ENCODE data around the gene EYS. TPM values are rescaled to one million over a fixed set of nuclear protein-coding genes. Genes with fewer than 3 reads are reported as not detected.

Gene EYS
- total and polyA plus RNA-seq, 2 of the 8 experiments (the other 6 are each of a cell fraction or from before 2014, with no cell fraction given), result 0.05 to 0.13 TPM

DNA sequence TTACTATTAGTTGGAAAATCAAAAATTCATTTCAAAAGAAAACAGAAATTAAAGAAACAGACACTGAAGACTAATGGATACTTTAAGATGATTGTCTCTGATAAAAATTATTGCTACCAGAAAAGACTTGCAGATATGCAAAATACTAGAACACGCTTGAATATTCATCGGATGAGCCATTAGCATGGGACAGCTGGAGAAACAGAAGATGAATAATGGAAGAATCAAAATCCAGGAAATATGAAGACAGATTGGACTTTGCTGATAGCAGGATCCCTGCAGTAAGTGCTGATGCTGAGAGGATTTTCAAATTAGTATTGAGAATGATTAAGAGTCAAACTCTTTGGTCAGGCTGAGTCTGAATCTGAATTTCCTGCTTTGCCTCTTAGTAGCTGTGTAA lies 169.4 kb downstream of the EYS start (continued):
- TF ChIP-seq, protein P1, sequence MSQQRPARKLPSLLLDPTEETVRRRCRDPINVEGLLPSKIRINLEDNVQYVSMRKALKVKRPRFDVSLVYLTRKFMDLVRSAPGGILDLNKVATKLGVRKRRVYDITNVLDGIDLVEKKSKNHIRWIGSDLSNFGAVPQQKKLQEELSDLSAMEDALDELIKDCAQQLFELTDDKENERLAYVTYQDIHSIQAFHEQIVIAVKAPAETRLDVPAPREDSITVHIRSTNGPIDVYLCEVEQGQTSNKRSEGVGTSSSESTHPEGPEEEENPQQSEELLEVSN (IDR thresholded peaks at IDR 0.05), result no peak
- no peak for TF ChIP-seq MAFK (IDR thresholded peaks at IDR 0.05; ENCODE audit: low read depth, low read length)

Measured in H1 (cell line).